Fibroblast of lung (primary cell): ENCODE measurements around the gene TFAP2E.

Source experiments
- EZH2 ChIP-seq: IDR thresholded peaks from 2 replicates; pipeline ENCODE4 v1.5.1; 2012; ENCODE audit warnings: low read length, control low read depth, mild to moderate bottlenecking; ENCODE audit errors: missing control alignments
- TF ChIP-seq, protein P1 (sequence below), 2 donors: IDR thresholded peaks in 1 of 2; conservative IDR thresholded peaks in 1 of 2; 1 replicate in 1 of 2; 2 replicates in 1 of 2; pipeline ENCODE4 v1.5.1; 2011 to 2012; ENCODE audit warnings: low read length in 2 of 2, control low read depth in 1 of 2, inconsistent platforms in 1 of 2, low read depth in 1 of 2, mild to moderate bottlenecking in 1 of 2

DNA sequence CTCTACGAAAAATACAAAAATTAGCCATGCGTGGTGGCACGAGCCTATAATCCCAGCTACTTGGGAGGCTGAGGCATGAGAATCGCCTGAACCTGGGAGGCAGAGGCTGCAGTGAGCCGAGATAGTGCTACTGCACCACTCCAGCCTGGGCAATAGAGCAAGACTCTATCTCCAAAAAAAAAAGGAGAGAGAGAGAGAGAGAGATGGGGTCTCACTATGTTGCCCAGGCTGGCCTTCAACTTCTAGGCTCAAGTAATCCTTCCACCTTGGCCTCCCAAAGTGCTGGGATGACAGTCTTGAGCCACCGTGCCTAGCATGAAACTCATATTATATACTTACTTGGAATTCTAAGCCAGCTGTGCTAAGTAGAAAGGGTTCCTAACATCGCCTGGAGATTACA, 38.5 kb downstream of the TFAP2E start:
- TF ChIP-seq EZH2, result no peak
- TF ChIP-seq, protein P1, sequence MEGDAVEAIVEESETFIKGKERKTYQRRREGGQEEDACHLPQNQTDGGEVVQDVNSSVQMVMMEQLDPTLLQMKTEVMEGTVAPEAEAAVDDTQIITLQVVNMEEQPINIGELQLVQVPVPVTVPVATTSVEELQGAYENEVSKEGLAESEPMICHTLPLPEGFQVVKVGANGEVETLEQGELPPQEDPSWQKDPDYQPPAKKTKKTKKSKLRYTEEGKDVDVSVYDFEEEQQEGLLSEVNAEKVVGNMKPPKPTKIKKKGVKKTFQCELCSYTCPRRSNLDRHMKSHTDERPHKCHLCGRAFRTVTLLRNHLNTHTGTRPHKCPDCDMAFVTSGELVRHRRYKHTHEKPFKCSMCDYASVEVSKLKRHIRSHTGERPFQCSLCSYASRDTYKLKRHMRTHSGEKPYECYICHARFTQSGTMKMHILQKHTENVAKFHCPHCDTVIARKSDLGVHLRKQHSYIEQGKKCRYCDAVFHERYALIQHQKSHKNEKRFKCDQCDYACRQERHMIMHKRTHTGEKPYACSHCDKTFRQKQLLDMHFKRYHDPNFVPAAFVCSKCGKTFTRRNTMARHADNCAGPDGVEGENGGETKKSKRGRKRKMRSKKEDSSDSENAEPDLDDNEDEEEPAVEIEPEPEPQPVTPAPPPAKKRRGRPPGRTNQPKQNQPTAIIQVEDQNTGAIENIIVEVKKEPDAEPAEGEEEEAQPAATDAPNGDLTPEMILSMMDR (conservative IDR thresholded peaks at IDR 0.05 in 1 of 2, IDR thresholded peaks at IDR 0.05 in 1 of 2; ENCODE audit: low read depth in 1 of 2, low read length in 2 of 2), result no peak
